DND-41 (cell line): ENCODE results near the gene SIL1.

Source experiments
- EZH2 ChIP-seq: IDR thresholded peaks from 3 replicates; pipeline ENCODE4 v1.6.1; 2012; ENCODE audit warnings: borderline replicate concordance, low read depth, mild to moderate bottlenecking, moderate library complexity, low read length, inconsistent platforms; ENCODE audit not compliant: severe bottlenecking
- TF ChIP-seq, protein P1 (sequence below): IDR thresholded peaks from 2 replicates; pipeline ENCODE4 v1.5.1; 2012; ENCODE audit warnings: borderline replicate concordance, low read length, moderate library complexity, mild to moderate bottlenecking; ENCODE audit not compliant: poor library complexity, severe bottlenecking; ENCODE audit errors: extremely low read depth

DNA sequence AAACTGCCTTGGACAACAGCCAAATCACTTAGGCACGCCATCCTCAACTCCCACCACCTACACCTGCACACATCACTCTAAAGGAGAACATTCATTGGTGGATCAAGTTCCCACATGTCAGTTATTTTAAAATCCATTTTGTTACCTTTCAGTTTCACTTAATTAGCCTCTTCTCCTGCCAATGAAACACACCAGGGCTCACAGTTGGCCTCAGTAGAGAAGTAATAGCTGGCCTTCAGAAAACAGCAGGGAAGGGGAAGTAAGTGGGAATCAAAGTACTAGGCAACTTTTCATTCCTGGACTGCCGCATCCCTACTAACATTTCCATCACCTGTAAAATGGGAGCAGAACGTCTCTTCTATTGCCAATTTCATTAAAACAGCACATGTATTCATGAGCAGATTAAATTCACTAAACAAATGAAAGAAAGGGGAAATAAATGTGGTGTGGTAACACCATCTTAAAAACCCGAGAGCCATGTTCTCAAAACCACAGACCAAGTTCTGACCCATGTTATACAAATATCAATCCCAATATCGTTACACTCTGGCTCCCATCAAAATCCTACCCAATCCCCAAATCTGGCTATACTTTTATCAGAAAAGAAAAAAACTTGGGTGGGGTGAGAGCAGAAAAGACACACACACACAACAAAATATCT, 1.7 kb downstream of the SIL1 start:
- TF ChIP-seq, protein P1, sequence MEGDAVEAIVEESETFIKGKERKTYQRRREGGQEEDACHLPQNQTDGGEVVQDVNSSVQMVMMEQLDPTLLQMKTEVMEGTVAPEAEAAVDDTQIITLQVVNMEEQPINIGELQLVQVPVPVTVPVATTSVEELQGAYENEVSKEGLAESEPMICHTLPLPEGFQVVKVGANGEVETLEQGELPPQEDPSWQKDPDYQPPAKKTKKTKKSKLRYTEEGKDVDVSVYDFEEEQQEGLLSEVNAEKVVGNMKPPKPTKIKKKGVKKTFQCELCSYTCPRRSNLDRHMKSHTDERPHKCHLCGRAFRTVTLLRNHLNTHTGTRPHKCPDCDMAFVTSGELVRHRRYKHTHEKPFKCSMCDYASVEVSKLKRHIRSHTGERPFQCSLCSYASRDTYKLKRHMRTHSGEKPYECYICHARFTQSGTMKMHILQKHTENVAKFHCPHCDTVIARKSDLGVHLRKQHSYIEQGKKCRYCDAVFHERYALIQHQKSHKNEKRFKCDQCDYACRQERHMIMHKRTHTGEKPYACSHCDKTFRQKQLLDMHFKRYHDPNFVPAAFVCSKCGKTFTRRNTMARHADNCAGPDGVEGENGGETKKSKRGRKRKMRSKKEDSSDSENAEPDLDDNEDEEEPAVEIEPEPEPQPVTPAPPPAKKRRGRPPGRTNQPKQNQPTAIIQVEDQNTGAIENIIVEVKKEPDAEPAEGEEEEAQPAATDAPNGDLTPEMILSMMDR: no peak
- no peak for TF ChIP-seq EZH2
